ENCODE data around the gene CASP7. TPM values are rescaled to one million over a fixed set of nuclear protein-coding genes. Genes with fewer than 3 reads are reported as not detected.

Gene CASP7
- total and polyA plus RNA-seq, 12 donors: 5.6 to 22.3 (median 7.8) TPM

DNA sequence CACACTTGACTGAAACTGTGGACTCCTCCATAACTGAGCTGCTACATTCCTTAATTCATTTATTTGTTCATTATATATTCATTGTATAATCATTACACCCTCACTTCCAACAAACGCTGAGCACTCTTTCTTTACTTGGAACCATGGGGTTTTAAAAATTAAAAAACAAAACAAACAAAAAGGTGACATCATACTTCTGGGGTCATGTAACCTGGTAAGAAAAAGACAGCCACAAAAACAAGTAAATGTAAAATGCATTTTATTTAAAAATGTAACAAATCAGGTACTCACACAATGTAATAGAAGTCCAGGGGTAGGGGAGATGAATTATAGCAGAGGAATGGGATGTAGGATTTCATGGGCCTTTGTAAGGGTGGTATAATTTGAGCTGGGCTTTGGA, 96.8 kb downstream of the CASP7 start:
- WGBS, 2 donors: 83 to 94% methylated on average over 1 of the region's 1 CpG
- H3K27ac ChIP-seq: no peak overlapping the region
- no peaks in the 10 kb centered on the region for H3K9me3 ChIP-seq
- DNase-seq (no peak), ATAC-seq (no peak)
- TF ChIP-seq, protein P1, sequence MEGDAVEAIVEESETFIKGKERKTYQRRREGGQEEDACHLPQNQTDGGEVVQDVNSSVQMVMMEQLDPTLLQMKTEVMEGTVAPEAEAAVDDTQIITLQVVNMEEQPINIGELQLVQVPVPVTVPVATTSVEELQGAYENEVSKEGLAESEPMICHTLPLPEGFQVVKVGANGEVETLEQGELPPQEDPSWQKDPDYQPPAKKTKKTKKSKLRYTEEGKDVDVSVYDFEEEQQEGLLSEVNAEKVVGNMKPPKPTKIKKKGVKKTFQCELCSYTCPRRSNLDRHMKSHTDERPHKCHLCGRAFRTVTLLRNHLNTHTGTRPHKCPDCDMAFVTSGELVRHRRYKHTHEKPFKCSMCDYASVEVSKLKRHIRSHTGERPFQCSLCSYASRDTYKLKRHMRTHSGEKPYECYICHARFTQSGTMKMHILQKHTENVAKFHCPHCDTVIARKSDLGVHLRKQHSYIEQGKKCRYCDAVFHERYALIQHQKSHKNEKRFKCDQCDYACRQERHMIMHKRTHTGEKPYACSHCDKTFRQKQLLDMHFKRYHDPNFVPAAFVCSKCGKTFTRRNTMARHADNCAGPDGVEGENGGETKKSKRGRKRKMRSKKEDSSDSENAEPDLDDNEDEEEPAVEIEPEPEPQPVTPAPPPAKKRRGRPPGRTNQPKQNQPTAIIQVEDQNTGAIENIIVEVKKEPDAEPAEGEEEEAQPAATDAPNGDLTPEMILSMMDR (IDR thresholded peaks at IDR 0.05): no peak
- intact Hi-C loops (cut with DNase I): no loop called here
- H3K4me1 ChIP-seq: no peaks in the 10 kb centered on the region
- H3K36me3 ChIP-seq: no peaks in the 10 kb centered on the region
- H3K4me3 ChIP-seq: no peak overlapping the region
- H3K27me3 ChIP-seq: peaks cover 0 to 58% (median 7%) of the 10 kb centered on the region in 7 donors

Small RNAs within 50 kb of the gene (microRNA-seq; reads per million reads assigned to microRNA genes)
- 0 reads per million in 2 donors for gene MIR4483

Other genes starting within 250 kb of the CASP7 start
- not detected for gene HABP2, start 126.9 kb upstream of the CASP7 start, total RNA-seq
- under 1 TPM; 0.12 to 0.51 TPM for gene HABP2, start 126.9 kb upstream of the CASP7 start, polyA plus RNA-seq
- 1,000 to 10,000 TPM in 6 of 10 donors, 100 to 1,000 TPM in 4; 633 to 1,999 (median 1,413) TPM for gene NRAP, start 15.9 kb upstream of the CASP7 start, total RNA-seq
- gene NRAP, start 15.9 kb upstream of the CASP7 start, polyA plus RNA-seq: 100 to 1,000 TPM; 168 to 226 TPM
- gene PLEKHS1, start 71.8 kb downstream of the CASP7 start, total RNA-seq: not detected
- gene PLEKHS1, start 71.8 kb downstream of the CASP7 start, polyA plus RNA-seq: under 1 TPM in 1 of 2 donors, not detected in 1; 0.01 TPM
- 1 to 10 TPM; 4.6 to 7.5 (median 5.7) TPM for gene DCLRE1A, start 174.2 kb downstream of the CASP7 start, total RNA-seq
- gene DCLRE1A, start 174.2 kb downstream of the CASP7 start, polyA plus RNA-seq: 1 to 10 TPM; 3.3 to 3.9 TPM
- 10 to 100 TPM; 58.0 to 98.0 (median 72.0) TPM for gene NHLRC2, start 174.7 kb downstream of the CASP7 start, total RNA-seq
- gene NHLRC2, start 174.7 kb downstream of the CASP7 start, polyA plus RNA-seq: 10 to 100 TPM in 1 of 2 donors, 1 to 10 TPM in 1; 6.7 to 22.8 TPM

Measured in heart right ventricle (tissue), 16 donors.